Measurements from ENCODE around the gene NIPBL. TPM values are rescaled to one million over a fixed set of nuclear protein-coding genes. Genes with fewer than 3 reads are reported as not detected.

Gene NIPBL
- total and polyA plus RNA-seq, 7 donors, result 7.6 to 66.4 (median 53.5) TPM

DNA sequence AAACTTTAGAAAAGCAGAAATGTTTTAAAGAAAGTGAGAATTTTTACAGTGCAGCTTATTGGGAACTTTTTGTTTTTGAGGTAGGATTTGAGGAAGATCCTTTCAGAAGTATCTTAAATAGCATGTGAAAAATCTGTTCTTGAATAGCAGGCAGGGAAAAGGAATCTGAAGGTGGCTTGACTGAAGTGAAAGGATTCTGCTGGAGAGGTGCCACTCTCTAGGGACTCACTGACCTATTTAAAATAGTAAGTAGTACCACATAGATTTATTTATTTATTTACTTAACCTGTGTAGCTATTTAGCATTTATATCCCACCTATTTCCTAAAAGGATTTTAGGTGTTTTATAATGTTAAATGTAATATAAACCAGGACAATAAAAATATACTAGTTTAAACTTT, 69.1 kb downstream of the NIPBL start:
- DNase-seq, result no peak
- TF ChIP-seq EP300 (IDR thresholded peaks at IDR 0.05) (no peak), POLR2AphosphoS5 (IDR thresholded peaks at IDR 0.05) (no peak)
- TF ChIP-seq, protein P1, sequence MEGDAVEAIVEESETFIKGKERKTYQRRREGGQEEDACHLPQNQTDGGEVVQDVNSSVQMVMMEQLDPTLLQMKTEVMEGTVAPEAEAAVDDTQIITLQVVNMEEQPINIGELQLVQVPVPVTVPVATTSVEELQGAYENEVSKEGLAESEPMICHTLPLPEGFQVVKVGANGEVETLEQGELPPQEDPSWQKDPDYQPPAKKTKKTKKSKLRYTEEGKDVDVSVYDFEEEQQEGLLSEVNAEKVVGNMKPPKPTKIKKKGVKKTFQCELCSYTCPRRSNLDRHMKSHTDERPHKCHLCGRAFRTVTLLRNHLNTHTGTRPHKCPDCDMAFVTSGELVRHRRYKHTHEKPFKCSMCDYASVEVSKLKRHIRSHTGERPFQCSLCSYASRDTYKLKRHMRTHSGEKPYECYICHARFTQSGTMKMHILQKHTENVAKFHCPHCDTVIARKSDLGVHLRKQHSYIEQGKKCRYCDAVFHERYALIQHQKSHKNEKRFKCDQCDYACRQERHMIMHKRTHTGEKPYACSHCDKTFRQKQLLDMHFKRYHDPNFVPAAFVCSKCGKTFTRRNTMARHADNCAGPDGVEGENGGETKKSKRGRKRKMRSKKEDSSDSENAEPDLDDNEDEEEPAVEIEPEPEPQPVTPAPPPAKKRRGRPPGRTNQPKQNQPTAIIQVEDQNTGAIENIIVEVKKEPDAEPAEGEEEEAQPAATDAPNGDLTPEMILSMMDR (IDR thresholded peaks at IDR 0.05), result no peak

DNA sequence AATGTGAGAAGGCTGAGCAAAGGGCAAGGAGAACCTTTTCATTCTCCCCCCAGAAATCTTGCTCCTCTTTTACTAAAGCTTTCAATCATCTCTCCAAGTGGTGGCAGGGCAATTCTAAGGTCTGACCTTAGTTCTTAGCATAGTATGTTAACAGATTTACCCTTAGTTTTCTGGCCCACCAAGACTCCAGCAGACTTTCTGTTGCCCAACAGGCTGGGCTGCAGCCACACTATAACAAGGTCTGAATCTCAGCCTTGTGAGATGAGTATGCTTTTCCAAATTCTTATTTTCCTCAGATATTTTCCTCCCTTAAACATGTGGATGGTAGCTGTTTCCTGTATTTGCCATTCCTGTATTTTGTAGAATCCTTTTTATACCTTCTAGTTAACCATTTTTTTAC, 69.5 kb downstream of the NIPBL start:
- TF ChIP-seq POLR2AphosphoS5 (IDR thresholded peaks at IDR 0.05), result no peak
- TF ChIP-seq, protein P1 (IDR thresholded peaks at IDR 0.05), result no peak
- no peak for TF ChIP-seq POLR2A (IDR thresholded peaks at IDR 0.05)
- no peak for TF ChIP-seq EP300 (IDR thresholded peaks at IDR 0.05)
- peaks cover 0 to 62% (median 48%) of the 10 kb centered on the region in 4 donors for H3K4me1 ChIP-seq
- no peaks in the 10 kb centered on the region for H3K36me3 ChIP-seq
- H3K27me3 ChIP-seq, result no peaks in the 10 kb centered on the region
- no peaks in the 10 kb centered on the region for H3K9me3 ChIP-seq
- no peak overlapping the region for H3K4me3 ChIP-seq
- DNase-seq, result no peak
- no peak overlapping the region for H3K27ac ChIP-seq
- intact Hi-C loops (cut with DNase I), result no loop called here

More for the DNA sequence above, 69.1 kb downstream of the NIPBL start:
- Histone ChIP-seq H3K4me3 (no peak overlapping the region), H3K9me3 (no peaks in the 10 kb centered on the region), H3K27me3 (no peaks in the 10 kb centered on the region), H3K4me1 (peaks cover 0 to 61% (median 44%) of the 10 kb centered on the region in 4 donors), H3K27ac (no peak overlapping the region), H3K36me3 (no peaks in the 10 kb centered on the region)
- intact Hi-C loops (cut with DNase I), result loop anchor here (2.0 kb wide), 1 partner anchor 67 kb away; no protein-coding TSS in a partner anchor

DNA sequence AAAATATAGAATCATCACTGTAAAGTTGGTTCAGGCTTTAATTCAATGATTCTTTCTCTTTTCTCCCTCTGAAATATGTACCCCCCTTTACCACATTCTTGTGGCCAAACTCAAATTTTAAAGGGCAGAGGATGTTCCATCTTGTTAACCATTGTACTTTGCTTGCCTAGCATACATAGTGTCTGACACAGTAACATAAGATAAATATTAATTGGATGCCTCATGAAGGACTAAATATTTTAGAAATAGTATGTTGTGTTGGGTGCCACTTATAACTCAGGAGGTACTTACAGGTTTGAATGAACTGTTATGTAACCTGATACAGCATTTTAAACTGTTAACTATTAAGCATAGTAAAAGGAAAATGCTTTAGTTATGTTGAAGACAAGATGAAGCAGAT, 71.5 kb downstream of the NIPBL start:
- Histone ChIP-seq H3K4me3 (no peak overlapping the region), H3K9me3 (no peaks in the 10 kb centered on the region), H3K4me1 (peaks cover 0 to 66% (median 52%) of the 10 kb centered on the region in 4 donors), H3K36me3 (no peaks in the 10 kb centered on the region), H3K27ac (no peak overlapping the region), H3K27me3 (no peaks in the 10 kb centered on the region)
- no peak for DNase-seq
- intact Hi-C loops (cut with DNase I), result no loop called here
- TF ChIP-seq POLR2A (IDR thresholded peaks at IDR 0.05) (no peak), EP300 (IDR thresholded peaks at IDR 0.05) (no peak)
- TF ChIP-seq, protein P1 (IDR thresholded peaks at IDR 0.05), result no peak

DNA sequence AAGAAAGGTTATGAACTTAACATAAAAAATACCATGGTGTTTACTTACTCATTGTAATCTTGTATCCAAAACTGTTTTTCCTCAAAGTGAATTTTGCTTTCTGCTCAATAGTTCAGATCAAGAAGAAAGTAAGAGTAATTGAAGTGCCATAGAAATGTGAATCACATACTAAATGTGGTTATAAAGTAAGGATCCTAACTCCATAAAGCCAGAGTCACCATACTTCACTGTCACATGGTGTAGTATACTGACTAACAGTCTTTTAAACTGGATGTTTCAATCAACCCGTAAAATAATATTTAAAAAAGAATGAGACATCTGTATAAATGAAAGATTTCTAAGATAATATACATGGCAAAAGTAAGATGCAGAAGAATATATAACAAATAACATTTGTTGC, 72.1 kb downstream of the NIPBL start:
- H3K27ac ChIP-seq, result no peak overlapping the region

DNA sequence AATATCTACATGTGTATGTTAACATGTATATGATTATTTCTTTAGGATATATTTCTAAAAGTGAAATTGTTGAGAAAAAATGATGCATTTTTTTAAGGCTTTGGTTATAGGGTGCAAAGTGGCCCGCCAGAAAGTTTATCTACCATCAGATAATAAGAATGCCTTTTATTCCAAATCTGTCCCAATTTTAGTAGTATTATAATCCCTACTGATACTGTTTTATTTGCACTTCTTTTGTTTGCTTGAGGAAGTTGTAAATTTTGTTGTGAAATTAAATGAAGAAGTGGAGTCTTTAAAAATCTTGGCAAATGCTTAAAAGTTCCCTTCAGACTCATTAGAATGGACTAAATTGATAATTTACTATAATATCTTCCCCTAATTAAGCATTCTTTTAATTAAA, 73.0 kb downstream of the NIPBL start:
- TF ChIP-seq, protein P1 (IDR thresholded peaks at IDR 0.05), result no peak
- TF ChIP-seq EP300 (IDR thresholded peaks at IDR 0.05), result no peak
- no peak for TF ChIP-seq POLR2A (IDR thresholded peaks at IDR 0.05)
- TF ChIP-seq POLR2AphosphoS5 (IDR thresholded peaks at IDR 0.05), result no peak
- Histone ChIP-seq H3K4me1 (peaks cover 0 to 76% (median 53%) of the 10 kb centered on the region in 4 donors), H3K4me3 (no peak overlapping the region), H3K36me3 (no peaks in the 10 kb centered on the region), H3K27ac (no peak overlapping the region), H3K27me3 (no peaks in the 10 kb centered on the region), H3K9me3 (no peaks in the 10 kb centered on the region)
- WGBS, 2 donors, result 56 to 77% methylated on average over 1 of the region's 1 CpG
- intact Hi-C loops (cut with DNase I), result no loop called here
- no peak for DNase-seq

More for the DNA sequence above, 72.1 kb downstream of the NIPBL start:
- Histone ChIP-seq H3K4me3 (no peak overlapping the region), H3K36me3 (no peaks in the 10 kb centered on the region), H3K4me1 (peaks cover 0 to 73% (median 54%) of the 10 kb centered on the region in 4 donors), H3K9me3 (no peaks in the 10 kb centered on the region), H3K27me3 (no peaks in the 10 kb centered on the region)
- intact Hi-C loops (cut with DNase I), result no loop called here
- no peak for DNase-seq
- TF ChIP-seq POLR2A (IDR thresholded peaks at IDR 0.05), result no peak
- no peak for TF ChIP-seq EP300 (IDR thresholded peaks at IDR 0.05)
- TF ChIP-seq, protein P1 (IDR thresholded peaks at IDR 0.05), result no peak
- no peak for TF ChIP-seq POLR2AphosphoS5 (IDR thresholded peaks at IDR 0.05)
- 76 to 85% methylated on average over 1 of the region's 1 CpG for WGBS, 2 donors
